Measurements from ENCODE around the gene COASY.

The COASY gene

GRCh38 chr17:42590886-42591285 lies 28.9 kb downstream of the COASY start:
- H3K36me3 ChIP-seq (ENCODE audit: control insufficient read depth in 4 of 4, insufficient read depth in 4 of 4, low read length in 3 of 4): peaks cover 22 to 55% (median 35%) of the 10 kb centered on the region in 4 experiments
- no peak for DNase-seq
- H3K27ac ChIP-seq (ENCODE audit: insufficient read depth in 1 of 2, low read depth in 1 of 2, low read length in 2 of 2, poor library complexity in 1 of 2, severe bottlenecking in 2 of 2): no peak overlapping the region
- ChIA-PET CTCF (interaction anchor here (2.7 kb wide), 1 partner anchor 12 kb away, joined by 8 read pairs; no protein-coding TSS in a partner anchor), POLR2A (no interaction called here)
- no peaks in the 10 kb centered on the region for H3K27me3 ChIP-seq (replicated peaks in 2 of 5; ENCODE audit: control insufficient read depth in 4 of 5, insufficient read depth in 5 of 5, low read length in 4 of 5)
- H3K9me3 ChIP-seq (ENCODE audit: control extremely low read depth in 1 of 5, control insufficient read depth in 4 of 5, insufficient read depth in 2 of 5, low read depth in 1 of 5, low read length in 4 of 5): no peaks in the 10 kb centered on the region
- H3K4me3 ChIP-seq (ENCODE audit: control insufficient read depth in 1 of 7, extremely low read depth in 1 of 7, insufficient read depth in 4 of 7, low read depth in 2 of 7, low read length in 6 of 7): no peak overlapping the region
- no peaks in the 10 kb centered on the region for H3K4me1 ChIP-seq (ENCODE audit: control extremely low read depth in 1 of 4, control insufficient read depth in 4 of 4, insufficient read depth in 4 of 4, low read length in 3 of 4)
- WGBS (ENCODE audit: insufficient coverage): 100% methylated on average over 1 of the region's 2 CpGs

- ChIA-PET POLR2A (no interaction called here), CTCF (interaction anchor here (2.7 kb wide), 1 partner anchor 13 kb away, joined by 8 read pairs; no protein-coding TSS in a partner anchor)
- DNase-seq: no peak
- H3K36me3 ChIP-seq (ENCODE audit: control insufficient read depth in 4 of 4, insufficient read depth in 4 of 4, low read length in 3 of 4): peaks cover 22 to 50% (median 31%) of the 10 kb centered on the region in 4 experiments
- H3K4me3 ChIP-seq (ENCODE audit: control insufficient read depth in 1 of 7, extremely low read depth in 1 of 7, insufficient read depth in 4 of 7, low read depth in 2 of 7, low read length in 6 of 7): no peak overlapping the region
- no peaks in the 10 kb centered on the region for H3K4me1 ChIP-seq (ENCODE audit: control extremely low read depth in 1 of 4, control insufficient read depth in 4 of 4, insufficient read depth in 4 of 4, low read length in 3 of 4)
- 97% methylated on average over 7 of the region's 9 CpGs for WGBS (ENCODE audit: insufficient coverage)
- no peaks in the 10 kb centered on the region for H3K27me3 ChIP-seq (replicated peaks in 2 of 5; ENCODE audit: control insufficient read depth in 4 of 5, insufficient read depth in 5 of 5, low read length in 4 of 5)
- no peaks in the 10 kb centered on the region for H3K9me3 ChIP-seq (ENCODE audit: control extremely low read depth in 1 of 5, control insufficient read depth in 4 of 5, insufficient read depth in 2 of 5, low read depth in 1 of 5, low read length in 4 of 5)
- no peak overlapping the region for H3K27ac ChIP-seq (ENCODE audit: insufficient read depth in 1 of 2, low read depth in 1 of 2, low read length in 2 of 2, poor library complexity in 1 of 2, severe bottlenecking in 2 of 2)
These were observed 29.5 kb downstream of the COASY start for GRCh38 chr17:42591411-42591810.

- ChIA-PET CTCF (no interaction called here), POLR2A (interaction anchor here (0.6 kb wide), 1 partner anchor 228 kb away, joined by 3 read pairs; the partner anchor contains the start of gene BECN1)
- Histone ChIP-seq H3K36me3 (ENCODE audit: control insufficient read depth in 4 of 4, insufficient read depth in 4 of 4, low read length in 3 of 4) (peaks cover 6 to 9% (median 7%) of the 10 kb centered on the region in 4 experiments), H3K27ac (ENCODE audit: insufficient read depth in 1 of 2, low read depth in 1 of 2, low read length in 2 of 2, poor library complexity in 1 of 2, severe bottlenecking in 2 of 2) (no peak overlapping the region), H3K4me3 (ENCODE audit: control insufficient read depth in 1 of 7, extremely low read depth in 1 of 7, insufficient read depth in 4 of 7, low read depth in 2 of 7, low read length in 6 of 7) (no peak overlapping the region), H3K4me1 (ENCODE audit: control extremely low read depth in 1 of 4, control insufficient read depth in 4 of 4, insufficient read depth in 4 of 4, low read length in 3 of 4) (peaks cover 0 to 5% (median 0%) of the 10 kb centered on the region in 4 experiments), H3K27me3 (replicated peaks in 2 of 5; ENCODE audit: control insufficient read depth in 4 of 5, insufficient read depth in 5 of 5, low read length in 4 of 5) (no peaks in the 10 kb centered on the region), H3K9me3 (ENCODE audit: control extremely low read depth in 1 of 5, control insufficient read depth in 4 of 5, insufficient read depth in 2 of 5, low read depth in 1 of 5, low read length in 4 of 5) (no peaks in the 10 kb centered on the region)
- no CpG with 5 or more reads among the region's 3 CpGs for WGBS (ENCODE audit: insufficient coverage)
- no peak for DNase-seq
These were observed 34.4 kb downstream of the COASY start for GRCh38 chr17:42596386-42596785.

GRCh38 chr17:42598905-42599304 lies 37.0 kb downstream of the COASY start:
- Histone ChIP-seq H3K4me1 (ENCODE audit: control extremely low read depth in 1 of 4, control insufficient read depth in 4 of 4, insufficient read depth in 4 of 4, low read length in 3 of 4) (peaks cover 0 to 5% (median 0%) of the 10 kb centered on the region in 4 experiments), H3K4me3 (ENCODE audit: control insufficient read depth in 1 of 7, extremely low read depth in 1 of 7, insufficient read depth in 4 of 7, low read depth in 2 of 7, low read length in 6 of 7) (no peak overlapping the region), H3K36me3 (ENCODE audit: control insufficient read depth in 4 of 4, insufficient read depth in 4 of 4, low read length in 3 of 4) (peaks cover under 1 to 5% (median 3%) of the 10 kb centered on the region in 4 experiments), H3K27ac (ENCODE audit: insufficient read depth in 1 of 2, low read depth in 1 of 2, low read length in 2 of 2, poor library complexity in 1 of 2, severe bottlenecking in 2 of 2) (peak overlapping the region in 1 of 2 experiments; percentile 29), H3K27me3 (replicated peaks in 2 of 5; ENCODE audit: control insufficient read depth in 4 of 5, insufficient read depth in 5 of 5, low read length in 4 of 5) (no peaks in the 10 kb centered on the region), H3K9me3 (ENCODE audit: control extremely low read depth in 1 of 5, control insufficient read depth in 4 of 5, insufficient read depth in 2 of 5, low read depth in 1 of 5, low read length in 4 of 5) (no peaks in the 10 kb centered on the region)
- no CpG with 5 or more reads among the region's 2 CpGs for WGBS (ENCODE audit: insufficient coverage)
- DNase-seq: no peak
- POLR2A ChIA-PET: interaction anchor here (0.7 kb wide), 2 partner anchors 20 to 182 kb away, joined by 3 to 5 read pairs; no protein-coding TSS in a partner anchor
- CTCF ChIA-PET: interaction anchor here (0.6 to 1.9 kb wide), 4 partner anchors 13 to 81 kb away, joined by 3 to 7 read pairs (median 3); no protein-coding TSS in a partner anchor

GRCh38 chr17:42603318-42603717 lies 41.4 kb downstream of the COASY start:
- ChIA-PET POLR2A (no interaction called here), CTCF (no interaction called here)
- no peak overlapping the region for H3K27ac ChIP-seq (ENCODE audit: insufficient read depth in 1 of 2, low read depth in 1 of 2, low read length in 2 of 2, poor library complexity in 1 of 2, severe bottlenecking in 2 of 2)
- H3K9me3 ChIP-seq (ENCODE audit: control extremely low read depth in 1 of 5, control insufficient read depth in 4 of 5, insufficient read depth in 2 of 5, low read depth in 1 of 5, low read length in 4 of 5): no peaks in the 10 kb centered on the region
- 93% methylated on average over 6 of the region's 7 CpGs for WGBS (ENCODE audit: insufficient coverage)
- H3K4me3 ChIP-seq (ENCODE audit: control insufficient read depth in 1 of 7, extremely low read depth in 1 of 7, insufficient read depth in 4 of 7, low read depth in 2 of 7, low read length in 6 of 7): no peak overlapping the region
- no peak for DNase-seq
- H3K27me3 ChIP-seq (replicated peaks in 2 of 5; ENCODE audit: control insufficient read depth in 4 of 5, insufficient read depth in 5 of 5, low read length in 4 of 5): no peaks in the 10 kb centered on the region
- peaks cover 0 to 5% (median 2%) of the 10 kb centered on the region in 4 experiments for H3K36me3 ChIP-seq (ENCODE audit: control insufficient read depth in 4 of 4, insufficient read depth in 4 of 4, low read length in 3 of 4)
- H3K4me1 ChIP-seq (ENCODE audit: control extremely low read depth in 1 of 4, control insufficient read depth in 4 of 4, insufficient read depth in 4 of 4, low read length in 3 of 4): peaks cover 5 to 23% (median 9%) of the 10 kb centered on the region in 4 experiments

- Histone ChIP-seq H3K36me3 (ENCODE audit: control insufficient read depth in 4 of 4, insufficient read depth in 4 of 4, low read length in 3 of 4) (peaks cover 2 to 15% (median 9%) of the 10 kb centered on the region in 4 experiments), H3K27me3 (replicated peaks in 2 of 5; ENCODE audit: control insufficient read depth in 4 of 5, insufficient read depth in 5 of 5, low read length in 4 of 5) (no peaks in the 10 kb centered on the region), H3K27ac (ENCODE audit: insufficient read depth in 1 of 2, low read depth in 1 of 2, low read length in 2 of 2, poor library complexity in 1 of 2, severe bottlenecking in 2 of 2) (peak overlapping the region; percentile 70 to 92), H3K4me3 (ENCODE audit: control insufficient read depth in 1 of 7, extremely low read depth in 1 of 7, insufficient read depth in 4 of 7, low read depth in 2 of 7, low read length in 6 of 7) (peak overlapping the region in 5 of 7 experiments; percentile 95 to 100 (median 98)), H3K9me3 (ENCODE audit: control extremely low read depth in 1 of 5, control insufficient read depth in 4 of 5, insufficient read depth in 2 of 5, low read depth in 1 of 5, low read length in 4 of 5) (no peaks in the 10 kb centered on the region), H3K4me1 (ENCODE audit: control extremely low read depth in 1 of 4, control insufficient read depth in 4 of 4, insufficient read depth in 4 of 4, low read length in 3 of 4) (peaks cover 5 to 31% (median 19%) of the 10 kb centered on the region in 4 experiments)
- DNase-seq: no peak
- CTCF ChIA-PET: interaction anchor here (0.6 to 2.6 kb wide), 15 partner anchors 10 to 217 kb away, joined by 3 to 10 read pairs (median 4); partner anchors contain the start of gene PSMC3IP
- POLR2A ChIA-PET: interaction anchor here (1.3 to 3.0 kb wide), 4 partner anchors 30 to 70 kb away, joined by 3 to 14 read pairs (median 4); partner anchors contain the start of gene PSMC3IP
- WGBS (ENCODE audit: insufficient coverage): 80% methylated on average over 2 of the region's 3 CpGs
These were observed 45.8 kb downstream of the COASY start for GRCh38 chr17:42607769-42608168.
